CD4-positive, alpha-beta T cell (primary cell): Measurements from ENCODE around the gene CTIF. TPM values are rescaled to one million over a fixed set of nuclear protein-coding genes. Genes with fewer than 3 reads are reported as not detected.

Experiments used
- ATAC-seq: fragments of 200-7000 bp; cut with Tn5 transposase; one replicate; pipeline ENCODE4 v1.10.0; 2022; ENCODE audit warnings: mild to moderate bottlenecking; ENCODE audit not compliant: poor library complexity
- CTCF ChIA-PET: fragments of 350-600 bp; sonication (Branson Sonifier 250); formaldehyde crosslinking; loops from one replicate; lab custom pipeline; 2021; ENCODE audit warnings: antibody characterized with exemption, inconsistent platforms; lab: Charles Lee
- POLR2A ChIA-PET: fragments of 350-600 bp; sonication (Branson Sonifier 250); formaldehyde crosslinking; loops from one replicate; lab custom pipeline; 2021; ENCODE audit warnings: antibody characterized with exemption, inconsistent platforms; lab: Charles Lee
- DNase-seq, 14 experiments: peaks; one replicate each; pipeline ENCODE4 v3.0.0-alpha.2; 2013 to 2020; ENCODE audit warnings: mixed read lengths in 2 of 14
- H3K27ac ChIP-seq, 2 donors: one replicate each; pipeline versions ENCODE4 v1.5.1 to v1.7.0; 2013; ENCODE audit warnings: low read length in 2 of 2, low read depth in 1 of 2, mild to moderate bottlenecking in 1 of 2
- H3K27me3 ChIP-seq, 2 experiments: 1 replicate in 1 of 2; 2 replicates in 1 of 2; pipeline versions ENCODE4 v1.6.1 to v1.7.0; 2013; ENCODE audit warnings: low read length in 2 of 2, control low read depth in 1 of 2, mild to moderate bottlenecking in 1 of 2, moderate library complexity in 1 of 2; ENCODE audit not compliant: insufficient read depth in 2 of 2, control insufficient read depth in 1 of 2
- H3K36me3 ChIP-seq: one replicate; pipeline ENCODE4 v1.6.1; 2013; ENCODE audit warnings: low read length, control low read depth; ENCODE audit not compliant: insufficient read depth
- H3K4me1 ChIP-seq: one replicate; pipeline ENCODE4 v1.6.1; 2013; ENCODE audit warnings: low read length, control low read depth; ENCODE audit not compliant: insufficient read depth
- H3K4me3 ChIP-seq: one replicate; pipeline ENCODE4 v1.5.1; 2013; ENCODE audit warnings: mild to moderate bottlenecking, low read length, moderate library complexity
- H3K9me3 ChIP-seq, 2 experiments: 1 replicate in 1 of 2; 2 replicates in 1 of 2; pipeline versions ENCODE4 v1.6.1 to v1.7.0; 2013; ENCODE audit warnings: low read length in 2 of 2, mild to moderate bottlenecking in 2 of 2, control low read depth in 1 of 2, moderate library complexity in 1 of 2; ENCODE audit not compliant: control insufficient read depth in 1 of 2, insufficient read depth in 1 of 2
- H3K27ac Mint-ChIP-seq: one replicate; pipeline ENCODE4 v1.8.0; 2020; ENCODE audit warnings: mixed read lengths
- H3K27me3 Mint-ChIP-seq: one replicate; pipeline ENCODE4 v1.8.0; 2021; ENCODE audit warnings: mixed read lengths
- H3K36me3 Mint-ChIP-seq: one replicate; pipeline ENCODE4 v1.8.0; 2021; ENCODE audit warnings: low read depth, mixed read lengths
- H3K4me1 Mint-ChIP-seq: one replicate; pipeline ENCODE4 v1.8.0; 2021; ENCODE audit warnings: low read depth, mixed read lengths
- H3K4me3 Mint-ChIP-seq: one replicate; pipeline ENCODE4 v1.8.0; 2020; ENCODE audit warnings: mild to moderate bottlenecking, mixed read lengths
- H3K9me3 Mint-ChIP-seq: one replicate; pipeline ENCODE4 v1.8.0; 2020; ENCODE audit warnings: mixed read lengths
- CTCF ChIP-seq: fragments of 200-600 bp; IDR thresholded peaks from one replicate; pipeline ENCODE4 v1.8.0; 2022; ENCODE audit warnings: antibody characterized with exemption, mild to moderate bottlenecking
- intact Hi-C, 2 experiments: fragments of 100-400 bp; cut with DNase I in 1 of 2; cut with micrococcal nuclease in 1 of 2; formaldehyde crosslinking; loops; one replicate each; pipeline versions ENCODE4 v1.15.1 to v1.9.0; 2023 to 2025; cut with DNase I, micrococcal nuclease
- polyA plus RNA-seq, 2 donors: library from polyadenylated mRNA; unstranded; fragments of 120-200 nt; gene quantifications; one replicate each; pipeline ENCODE4 v1.2.1, GENCODE V29; 2013
- total RNA-seq, 174 experiments: library from RNA in 2 of 174; stranded (reverse) in 2 of 174; gene quantifications; one replicate each; pipeline ENCODE4 v1.2.3 and lab custom pipeline; 2021 to 2026

CTIF gene
- total RNA-seq (1 to 10 TPM; 1.1 to 2.9 TPM), total RNA-seq (lab: John Stamatoyannopoulos, UW) (1.2 to 18.6 (median 4.5) reads per million in 172 experiments)
- 1.4 TPM for polyA plus RNA-seq (2013, experiment 1 of 2)
- 1.8 TPM for polyA plus RNA-seq (2013, experiment 2 of 2)

- Histone ChIP-seq H3K4me1 (peaks cover 24% of the 10 kb centered on the region), H3K4me3 (peak within 1 kb of the TSS; percentile 74), H3K36me3 (no peaks in the 10 kb centered on the region), H3K27me3 (peaks cover 10 to 12% of the 10 kb centered on the region in 2 experiments), H3K27ac (no peak within 1 kb of the TSS), H3K9me3 (peaks cover 0 to 3% of the 10 kb centered on the region in 2 experiments)
- H3K27me3 Mint-ChIP-seq: peaks cover 29% of the 10 kb centered on the region
- intact Hi-C loops: loop anchor here in 1 of 2 experiments (5.0 to 10.0 kb wide), 2 partner anchors 946 to 1839 kb away; partner anchors contain the start of genes C18orf32 and SKA1
- H3K36me3 Mint-ChIP-seq: no peaks in the 10 kb centered on the region
- peak; percentile 23 to 80 (median 46) for DNase-seq
- peak within 1 kb of the TSS; percentile 95 for H3K4me3 Mint-ChIP-seq
- H3K9me3 Mint-ChIP-seq: no peaks in the 10 kb centered on the region
- H3K4me1 Mint-ChIP-seq: peaks cover 3% of the 10 kb centered on the region
- no peak within 1 kb of the TSS for H3K27ac Mint-ChIP-seq
- ATAC-seq: peak; percentile 61
- TF ChIP-seq CTCF: no peak
- CTCF ChIA-PET: no interaction called here
- POLR2A ChIA-PET: no interaction called here
These were observed at the start of gene CTIF for GRCh38 chr18:48538531-48539405. CTIF (plus strand) TSS chr18:48539031; CDS start chr18:48619566, 80,535 bp downstream.

GRCh38 chr18:48490641-48491293, 48.1 kb upstream of the CTIF start:
- no peak for ATAC-seq

More at GRCh38 chr18:48490641-48491293, 48.1 kb upstream of the CTIF start:
- Mint-ChIP-seq H3K4me1 (no peaks in the 10 kb centered on the region), H3K27ac (no peak overlapping the region), H3K27me3 (peaks cover 70% of the 10 kb centered on the region), H3K4me3 (no peak overlapping the region), H3K36me3 (no peaks in the 10 kb centered on the region), H3K9me3 (no peaks in the 10 kb centered on the region)
- ChIA-PET POLR2A (no interaction called here), CTCF (no interaction called here)
- no peak for DNase-seq
- peaks cover 6 to 9% of the 10 kb centered on the region in 2 experiments for H3K27me3 ChIP-seq
- H3K9me3 ChIP-seq: no peaks in the 10 kb centered on the region
- H3K4me1 ChIP-seq: no peaks in the 10 kb centered on the region
- no peaks in the 10 kb centered on the region for H3K36me3 ChIP-seq
- H3K27ac ChIP-seq: no peak overlapping the region
- no peak overlapping the region for H3K4me3 ChIP-seq
- no peak for TF ChIP-seq CTCF
- intact Hi-C loops: no loop called here
